Sigmoid colon (tissue), 7 donors: ENCODE data around the gene PHF10. TPM values are rescaled to one million over a fixed set of nuclear protein-coding genes. Genes with fewer than 3 reads are reported as not detected.

Source experiments
- DNase-seq: peaks from one replicate; pipeline ENCODE4 v3.0.0-alpha.2; 2019
- H3K27ac ChIP-seq, 4 donors: fragments of 200-600 bp; sonication (generic); one replicate each; pipeline ENCODE4 v1.5.1; 2016 to 2019; ENCODE audit warnings: mild to moderate bottlenecking in 1 of 4
- H3K27me3 ChIP-seq, 3 donors: fragments of 200-600 bp; sonication (generic); one replicate each; pipeline ENCODE4 v1.5.1; 2019; ENCODE audit warnings: mild to moderate bottlenecking in 1 of 3
- H3K36me3 ChIP-seq, 4 donors: fragments of 200-600 bp; sonication (generic); one replicate each; pipeline ENCODE4 v1.5.1; 2016 to 2019
- H3K4me1 ChIP-seq, 4 donors: fragments of 200-600 bp; sonication (generic); one replicate each; pipeline ENCODE4 v1.5.1; 2017 to 2019
- H3K4me3 ChIP-seq, 4 donors: fragments of 200-600 bp; sonication (generic); one replicate each; pipeline ENCODE4 v1.5.1; 2017 to 2019; ENCODE audit warnings: mild to moderate bottlenecking in 2 of 4, moderate library complexity in 1 of 4
- H3K9me3 ChIP-seq, 4 donors: fragments of 200-600 bp in 3 of 4; sonication (generic) in 3 of 4; one replicate each; pipeline versions ENCODE4 v1.5.1 to v1.6.1; 2013 to 2019
- EP300 ChIP-seq, 4 donors: sonication (generic); formaldehyde crosslinking; IDR thresholded peaks; one replicate each; pipeline ENCODE4 v1.6.1; 2017; ENCODE audit warnings: antibody characterized with exemption in 4 of 4
- POLR2A ChIP-seq, 2 donors: fragments of 450-650 bp; IDR thresholded peaks; one replicate each; pipeline ENCODE4 v1.6.1; 2016; ENCODE audit warnings: antibody characterized with exemption in 2 of 2, mild to moderate bottlenecking in 2 of 2, moderate library complexity in 2 of 2
- POLR2AphosphoS5 ChIP-seq, 4 donors: sonication (generic); formaldehyde crosslinking; IDR thresholded peaks; one replicate each; pipeline ENCODE4 v1.6.1; 2017; ENCODE audit warnings: antibody characterized with exemption in 4 of 4
- WGBS, 2 donors: extraction: QIAGEN DNeasy Blood & Tissue Kit; methylation state at CpG; one replicate each; pipeline ENCODE4 v1.1.7; 2013; 5-methylcytosine and 5-hydroxymethylcytosine counted together
- intact Hi-C: fragments of 100-400 bp; cut with DNase I; formaldehyde crosslinking; loops from one replicate; pipeline ENCODE4 v1.15.1; 2023
- polyA plus RNA-seq, 3 donors: library from polyadenylated mRNA; stranded (reverse); fragments of 200-250 nt; gene quantifications; one replicate each; pipeline ENCODE4 v1.2.3, GENCODE V29; 2013
- total RNA-seq, 4 donors: library from RNA; depleted of rRNA; stranded (reverse); fragments of >200 nt; gene quantifications; one replicate each; pipeline ENCODE4 v1.1.0, GENCODE V29; 2016
- TF ChIP-seq, protein P1 (sequence below), 4 experiments: fragments of 450-650 bp in 3 of 4; fragments of 200-600 bp in 1 of 4; IDR thresholded peaks; one replicate each; pipeline ENCODE4 v1.5.1; 2016 to 2019; ENCODE audit warnings: antibody characterized with exemption in 4 of 4, mild to moderate bottlenecking in 3 of 4, moderate library complexity in 2 of 4
- donor health status: healthy with polysubstance abuse.
- donor health status: Bipolar disorder and iron deficiency.
- donor health status: healthy.

PHF10 gene
- total and polyA plus RNA-seq, 7 donors: 19.4 to 76.3 (median 64.8) TPM

DNA sequence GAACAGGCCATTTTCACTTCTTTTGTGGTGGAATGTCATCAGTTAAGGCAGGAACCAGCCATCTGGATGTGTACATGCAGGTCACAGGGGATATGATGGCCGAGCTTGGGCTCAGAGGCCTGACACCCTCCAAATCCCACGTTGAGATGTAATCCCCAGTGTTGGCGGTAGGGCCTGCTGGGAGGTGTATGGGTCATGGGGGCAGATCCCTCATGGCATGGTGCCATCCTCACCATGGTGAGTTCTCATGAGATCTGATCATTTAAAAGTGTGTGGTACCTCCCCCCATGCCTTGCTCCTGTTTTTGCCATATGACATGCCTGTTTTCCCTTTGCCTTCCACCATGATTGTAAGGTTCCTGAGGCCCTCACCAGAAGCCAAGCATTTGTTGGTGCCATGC, 49.3 kb downstream of the PHF10 start:
- Histone ChIP-seq H3K4me3 (no peak overlapping the region), H3K36me3 (peaks cover 0 to 33% (median 0%) of the 10 kb centered on the region in 4 donors), H3K4me1 (no peaks in the 10 kb centered on the region), H3K27me3 (no peaks in the 10 kb centered on the region), H3K27ac (no peak overlapping the region), H3K9me3 (no peaks in the 10 kb centered on the region)
- intact Hi-C loops: no loop called here
- no peak for DNase-seq
- TF ChIP-seq EP300 (IDR thresholded peaks at IDR 0.05) (no peak), POLR2AphosphoS5 (IDR thresholded peaks at IDR 0.05) (no peak), POLR2A (IDR thresholded peaks at IDR 0.05) (no peak)
- TF ChIP-seq, protein P1, sequence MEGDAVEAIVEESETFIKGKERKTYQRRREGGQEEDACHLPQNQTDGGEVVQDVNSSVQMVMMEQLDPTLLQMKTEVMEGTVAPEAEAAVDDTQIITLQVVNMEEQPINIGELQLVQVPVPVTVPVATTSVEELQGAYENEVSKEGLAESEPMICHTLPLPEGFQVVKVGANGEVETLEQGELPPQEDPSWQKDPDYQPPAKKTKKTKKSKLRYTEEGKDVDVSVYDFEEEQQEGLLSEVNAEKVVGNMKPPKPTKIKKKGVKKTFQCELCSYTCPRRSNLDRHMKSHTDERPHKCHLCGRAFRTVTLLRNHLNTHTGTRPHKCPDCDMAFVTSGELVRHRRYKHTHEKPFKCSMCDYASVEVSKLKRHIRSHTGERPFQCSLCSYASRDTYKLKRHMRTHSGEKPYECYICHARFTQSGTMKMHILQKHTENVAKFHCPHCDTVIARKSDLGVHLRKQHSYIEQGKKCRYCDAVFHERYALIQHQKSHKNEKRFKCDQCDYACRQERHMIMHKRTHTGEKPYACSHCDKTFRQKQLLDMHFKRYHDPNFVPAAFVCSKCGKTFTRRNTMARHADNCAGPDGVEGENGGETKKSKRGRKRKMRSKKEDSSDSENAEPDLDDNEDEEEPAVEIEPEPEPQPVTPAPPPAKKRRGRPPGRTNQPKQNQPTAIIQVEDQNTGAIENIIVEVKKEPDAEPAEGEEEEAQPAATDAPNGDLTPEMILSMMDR (IDR thresholded peaks at IDR 0.05): no peak
- WGBS, 2 donors: 96 to 97% methylated on average over 3 of the region's 3 CpGs

DNA sequence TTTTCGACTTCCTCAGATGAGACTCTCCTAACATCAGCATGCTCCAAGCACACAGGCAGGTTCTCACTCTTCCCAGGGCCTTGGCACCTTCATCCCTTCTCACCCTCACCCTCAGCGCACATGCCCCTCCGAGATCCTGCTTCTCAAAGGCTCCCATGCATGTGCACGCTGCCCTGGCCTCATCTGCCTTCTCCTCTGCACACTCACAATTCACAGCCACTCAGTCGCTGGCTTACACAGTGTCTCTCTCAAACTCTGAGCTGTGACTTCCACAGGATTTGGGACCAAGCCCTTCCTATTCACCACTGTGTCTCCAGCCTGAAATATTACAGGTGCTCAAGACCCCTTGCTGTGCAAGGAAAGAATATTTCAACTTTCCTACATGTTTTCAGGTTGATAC, 52.7 kb downstream of the PHF10 start:
- Histone ChIP-seq H3K27me3 (no peaks in the 10 kb centered on the region), H3K4me3 (no peak overlapping the region), H3K9me3 (no peaks in the 10 kb centered on the region), H3K27ac (no peak overlapping the region), H3K36me3 (peaks cover 0 to 51% (median 5%) of the 10 kb centered on the region in 4 donors), H3K4me1 (no peaks in the 10 kb centered on the region)
- TF ChIP-seq, protein P1 (IDR thresholded peaks at IDR 0.05): no peak
- TF ChIP-seq POLR2AphosphoS5 (IDR thresholded peaks at IDR 0.05) (no peak), EP300 (IDR thresholded peaks at IDR 0.05) (no peak), POLR2A (IDR thresholded peaks at IDR 0.05) (no peak)
- no peak for DNase-seq
- intact Hi-C loops: no loop called here
- 96 to 99% methylated on average over 5 of the region's 5 CpGs for WGBS, 2 donors

DNA sequence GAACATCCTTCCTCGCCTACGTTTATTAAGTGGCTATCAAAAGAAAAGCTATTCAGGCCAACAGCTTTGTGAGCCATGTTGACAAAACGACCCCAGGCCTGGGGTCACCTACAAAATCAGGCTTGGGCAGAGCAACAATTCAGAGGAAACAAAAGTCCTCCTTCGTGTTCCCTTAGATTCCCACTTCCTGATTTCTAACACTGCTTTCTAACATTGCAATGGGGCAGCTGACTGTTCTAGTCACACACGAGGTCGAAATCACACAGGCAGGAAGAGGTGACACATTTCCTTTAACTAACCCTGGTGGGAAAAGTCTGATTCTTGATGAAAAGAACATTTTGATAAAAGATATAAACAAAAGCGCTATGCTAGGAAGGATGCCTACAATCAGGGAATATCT, 54.4 kb downstream of the PHF10 start:
- TF ChIP-seq POLR2AphosphoS5 (IDR thresholded peaks at IDR 0.05): peak in 1 of 4 donors; percentile 33
- no peak for TF ChIP-seq POLR2A (IDR thresholded peaks at IDR 0.05)
- TF ChIP-seq, protein P1 (IDR thresholded peaks at IDR 0.05): no peak
- TF ChIP-seq EP300 (IDR thresholded peaks at IDR 0.05): no peak
- 58 to 77% methylated on average over 7 of the region's 7 CpGs for WGBS, 2 donors

DNA sequence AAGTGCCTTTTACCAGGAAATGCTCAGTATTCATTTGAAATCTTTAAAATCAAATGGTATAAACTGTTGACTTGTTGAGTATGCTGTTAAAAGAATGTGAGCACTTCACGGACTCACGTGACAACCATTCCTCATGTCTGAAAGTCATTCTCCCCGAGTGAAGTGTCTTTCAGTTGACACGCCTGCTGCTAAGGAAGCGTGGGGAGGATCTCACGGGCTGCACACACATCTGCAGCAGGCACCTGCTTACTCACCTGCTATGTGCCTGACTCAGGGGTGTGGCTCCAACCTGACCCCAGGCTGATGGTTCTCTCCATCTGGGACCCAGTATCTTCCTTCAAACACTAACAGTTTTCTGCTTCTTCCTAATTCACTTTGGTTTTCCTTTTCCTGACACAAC, 55.2 kb downstream of the PHF10 start:
- H3K27ac ChIP-seq: peak overlapping the region in 1 of 4 donors; percentile 4
- WGBS, 2 donors: 74 to 87% methylated on average over 6 of the region's 6 CpGs
- peaks cover 0 to 63% (median 9%) of the 10 kb centered on the region in 4 donors for H3K36me3 ChIP-seq

More for the DNA sequence above, 54.4 kb downstream of the PHF10 start:
- Histone ChIP-seq H3K27me3 (no peaks in the 10 kb centered on the region), H3K4me3 (no peak overlapping the region), H3K36me3 (peaks cover 0 to 60% (median 9%) of the 10 kb centered on the region in 4 donors), H3K27ac (peak overlapping the region in 1 of 4 donors; percentile 4), H3K9me3 (no peaks in the 10 kb centered on the region), H3K4me1 (no peaks in the 10 kb centered on the region)
- DNase-seq: no peak
- intact Hi-C loops: no loop called here

More for the DNA sequence above, 55.2 kb downstream of the PHF10 start:
- H3K4me3 ChIP-seq: no peak overlapping the region
- intact Hi-C loops: no loop called here
- H3K4me1 ChIP-seq: no peaks in the 10 kb centered on the region
- no peak for DNase-seq
- H3K9me3 ChIP-seq: no peaks in the 10 kb centered on the region
- no peaks in the 10 kb centered on the region for H3K27me3 ChIP-seq
- TF ChIP-seq POLR2AphosphoS5 (IDR thresholded peaks at IDR 0.05) (no peak), POLR2A (IDR thresholded peaks at IDR 0.05) (no peak), EP300 (IDR thresholded peaks at IDR 0.05) (no peak)
- TF ChIP-seq, protein P1 (IDR thresholded peaks at IDR 0.05): no peak
